Osteocyte (in vitro differentiated cells): ENCODE data around the gene TDRD7. TPM values are rescaled to one million over a fixed set of nuclear protein-coding genes. Genes with fewer than 3 reads are reported as not detected.
A peak's percentile ranks its signal among the peaks of the same experiment; 100 is the strongest.

Experiments
- DNase-seq: peaks from one replicate; pipeline ENCODE4 v3.0.0; 2021; ENCODE audit warnings: mixed read lengths; ENCODE audit not compliant: unreplicated experiment; ENCODE audit errors: extremely low spot score
- H3K27ac Mint-ChIP-seq: one replicate; pipeline ENCODE4 v1.8.0; 2021; ENCODE audit warnings: mild to moderate bottlenecking, mixed read lengths; ENCODE audit not compliant: unreplicated experiment
- H3K27me3 Mint-ChIP-seq: one replicate; pipeline ENCODE4 v1.8.0; 2021; ENCODE audit warnings: mixed read lengths; ENCODE audit not compliant: unreplicated experiment
- H3K36me3 Mint-ChIP-seq: one replicate; pipeline ENCODE4 v1.8.0; 2021; ENCODE audit warnings: mixed read lengths; ENCODE audit not compliant: unreplicated experiment
- H3K4me1 Mint-ChIP-seq: one replicate; pipeline ENCODE4 v1.8.0; 2021; ENCODE audit warnings: mixed read lengths; ENCODE audit not compliant: unreplicated experiment
- H3K4me3 Mint-ChIP-seq: one replicate; pipeline ENCODE4 v1.8.0; 2021; ENCODE audit warnings: mild to moderate bottlenecking, moderate library complexity, mixed read lengths; ENCODE audit not compliant: unreplicated experiment
- H3K9me3 Mint-ChIP-seq: one replicate; pipeline ENCODE4 v1.8.0; 2021; ENCODE audit warnings: mixed read lengths; ENCODE audit not compliant: unreplicated experiment
- CTCF ChIP-seq: fragments of 200-600 bp; sonication (generic); IDR thresholded peaks from 2 replicates; pipeline ENCODE4 v1.5.0; 2021; ENCODE audit warnings: antibody characterized with exemption, mild to moderate bottlenecking, moderate library complexity
- total RNA-seq: library from RNA; stranded (reverse); gene quantifications from 2 replicates; pipeline ENCODE4 v1.2.1, GENCODE V29; 2021

Gene TDRD7
- total RNA-seq, 1 donor from 2014 or later: 8.6 TPM

GRCh38 chr9:97507428-97507984, 95.6 kb downstream of the TDRD7 start:
- Mint-ChIP-seq H3K4me3 (no peak overlapping the region), H3K4me1 (peaks cover 7% of the 10 kb centered on the region), H3K9me3 (no peaks in the 10 kb centered on the region), H3K27me3 (peaks cover 35% of the 10 kb centered on the region), H3K27ac (no peak overlapping the region), H3K36me3 (no peaks in the 10 kb centered on the region)
- no peak for TF ChIP-seq CTCF
- no peak for DNase-seq

- no peak for TF ChIP-seq CTCF
- no peaks in the 10 kb centered on the region for H3K4me1 Mint-ChIP-seq
Measured at GRCh38 chr9:97508852-97509251, 97.0 kb downstream of the TDRD7 start.

GRCh38 chr9:97510797-97511654, 99.1 kb downstream of the TDRD7 start:
- peak; percentile 56 for DNase-seq
- no peaks in the 10 kb centered on the region for H3K4me1 Mint-ChIP-seq
- no peak for TF ChIP-seq CTCF
- no peaks in the 10 kb centered on the region for H3K9me3 Mint-ChIP-seq
- H3K36me3 Mint-ChIP-seq: no peaks in the 10 kb centered on the region
- H3K27ac Mint-ChIP-seq: no peak overlapping the region
- peaks cover 22% of the 10 kb centered on the region for H3K27me3 Mint-ChIP-seq
- no peak overlapping the region for H3K4me3 Mint-ChIP-seq

More at GRCh38 chr9:97508852-97509251, 97.0 kb downstream of the TDRD7 start:
- peak; percentile 19 for DNase-seq
- Mint-ChIP-seq H3K27ac (no peak overlapping the region), H3K4me3 (no peak overlapping the region), H3K9me3 (no peaks in the 10 kb centered on the region), H3K27me3 (peaks cover 28% of the 10 kb centered on the region), H3K36me3 (no peaks in the 10 kb centered on the region)

- Mint-ChIP-seq H3K4me1 (no peaks in the 10 kb centered on the region), H3K4me3 (no peak overlapping the region), H3K36me3 (no peaks in the 10 kb centered on the region), H3K27me3 (peaks cover 30% of the 10 kb centered on the region), H3K27ac (no peak overlapping the region), H3K9me3 (no peaks in the 10 kb centered on the region)
- TF ChIP-seq CTCF: no peak
- DNase-seq: peak; percentile 49
Measured at GRCh38 chr9:97511655-97512427, 99.9 kb downstream of the TDRD7 start.
